GM10266 (cell line): ENCODE data around the gene MAP2K6.

Experiments used
- DNase-seq: peaks from one replicate; pipeline ENCODE4 v3.0.0; 2012; ENCODE audit errors: extremely low spot score
- TF ChIP-seq, protein P1 (sequence below): IDR thresholded peaks from 2 replicates; pipeline ENCODE4 v1.5.1; 2012; ENCODE audit warnings: mild to moderate bottlenecking, low read depth; ENCODE audit not compliant: control insufficient read depth, insufficient read depth; ENCODE audit errors: missing control alignments

MAP2K6 gene

GRCh38 chr17:69593351-69593715 lies 178.8 kb downstream of the MAP2K6 start:
- no peak for DNase-seq
- TF ChIP-seq, protein P1, sequence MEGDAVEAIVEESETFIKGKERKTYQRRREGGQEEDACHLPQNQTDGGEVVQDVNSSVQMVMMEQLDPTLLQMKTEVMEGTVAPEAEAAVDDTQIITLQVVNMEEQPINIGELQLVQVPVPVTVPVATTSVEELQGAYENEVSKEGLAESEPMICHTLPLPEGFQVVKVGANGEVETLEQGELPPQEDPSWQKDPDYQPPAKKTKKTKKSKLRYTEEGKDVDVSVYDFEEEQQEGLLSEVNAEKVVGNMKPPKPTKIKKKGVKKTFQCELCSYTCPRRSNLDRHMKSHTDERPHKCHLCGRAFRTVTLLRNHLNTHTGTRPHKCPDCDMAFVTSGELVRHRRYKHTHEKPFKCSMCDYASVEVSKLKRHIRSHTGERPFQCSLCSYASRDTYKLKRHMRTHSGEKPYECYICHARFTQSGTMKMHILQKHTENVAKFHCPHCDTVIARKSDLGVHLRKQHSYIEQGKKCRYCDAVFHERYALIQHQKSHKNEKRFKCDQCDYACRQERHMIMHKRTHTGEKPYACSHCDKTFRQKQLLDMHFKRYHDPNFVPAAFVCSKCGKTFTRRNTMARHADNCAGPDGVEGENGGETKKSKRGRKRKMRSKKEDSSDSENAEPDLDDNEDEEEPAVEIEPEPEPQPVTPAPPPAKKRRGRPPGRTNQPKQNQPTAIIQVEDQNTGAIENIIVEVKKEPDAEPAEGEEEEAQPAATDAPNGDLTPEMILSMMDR = no peak

DNA sequence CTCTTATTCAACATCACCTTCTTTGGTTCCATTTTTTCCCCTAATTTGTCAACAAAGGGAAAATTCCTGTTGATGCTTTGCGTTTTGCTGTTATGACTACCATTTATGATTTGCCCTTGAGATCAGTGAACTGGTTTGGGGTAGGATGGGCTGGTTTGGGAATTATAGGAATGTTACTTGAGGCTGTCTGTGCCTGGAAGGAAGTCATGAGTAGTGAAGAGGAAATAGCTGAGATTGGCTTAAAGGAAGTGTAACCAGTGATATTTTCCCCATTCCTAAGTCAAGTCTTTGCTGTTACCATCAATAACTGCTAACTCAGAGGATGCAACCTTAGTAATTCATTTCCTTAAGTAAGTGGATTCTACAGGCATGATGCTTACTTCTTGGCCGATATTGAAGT lies 179.2 kb downstream of the MAP2K6 start:
- TF ChIP-seq, protein P1 = no peak
- DNase-seq = no peak

DNA sequence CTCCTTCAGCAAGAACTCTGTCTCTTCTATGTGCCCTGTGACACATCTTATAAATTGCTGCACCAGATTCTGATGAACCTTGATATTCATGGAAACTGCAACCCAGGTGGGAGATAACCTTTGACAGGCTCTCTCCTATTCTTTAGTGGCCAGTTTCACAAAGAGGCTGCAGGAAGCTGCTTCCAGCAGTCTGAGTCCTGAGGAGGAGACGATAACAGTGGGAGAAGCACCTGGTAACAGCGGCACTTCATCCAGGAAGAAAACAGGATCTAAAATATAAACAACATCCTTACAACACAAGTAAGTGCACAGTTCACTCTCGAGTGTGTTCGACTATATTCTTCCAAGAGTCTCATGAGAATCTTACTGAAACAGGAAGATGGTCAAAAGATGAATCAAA lies 180.1 kb downstream of the MAP2K6 start:
- DNase-seq = no peak
- TF ChIP-seq, protein P1 = no peak

DNA sequence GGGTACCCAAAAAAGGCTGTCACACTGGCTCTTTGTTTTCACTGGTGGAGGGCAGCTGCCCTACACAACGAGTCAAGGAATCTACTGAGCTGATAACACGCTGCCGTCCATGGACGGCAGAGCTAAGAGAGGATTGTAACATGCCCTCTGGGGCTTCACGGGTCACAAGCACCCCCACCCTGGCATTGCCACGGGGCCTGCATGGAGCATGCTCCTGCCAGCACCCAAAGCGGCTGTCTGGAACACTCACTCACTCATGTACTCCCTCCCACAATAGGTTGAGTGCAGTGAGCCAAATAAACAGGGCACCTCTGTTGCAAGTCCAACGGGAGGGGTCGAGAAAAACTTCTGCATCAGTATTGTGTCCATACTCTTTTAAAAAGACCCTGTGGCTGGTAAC lies 181.6 kb downstream of the MAP2K6 start:
- no peak for DNase-seq
- TF ChIP-seq, protein P1 = no peak

GRCh38 chr17:69597898-69598692 lies 183.6 kb downstream of the MAP2K6 start:
- TF ChIP-seq, protein P1 = no peak
- DNase-seq = no peak

- no peak for DNase-seq
- TF ChIP-seq, protein P1 = no peak
Measured at GRCh38 chr17:69602972-69603371, 188.5 kb downstream of the MAP2K6 start.
